ENCODE measurements around the gene C1QTNF5. TPM values are rescaled to one million over a fixed set of nuclear protein-coding genes. Genes with fewer than 3 reads are reported as not detected.

The C1QTNF5 gene
- total and polyA plus RNA-seq, 2 of the 8 experiments (the other 6 are each of a cell fraction or from before 2014, with no cell fraction given), result 2.2 to 2.7 TPM

DNA sequence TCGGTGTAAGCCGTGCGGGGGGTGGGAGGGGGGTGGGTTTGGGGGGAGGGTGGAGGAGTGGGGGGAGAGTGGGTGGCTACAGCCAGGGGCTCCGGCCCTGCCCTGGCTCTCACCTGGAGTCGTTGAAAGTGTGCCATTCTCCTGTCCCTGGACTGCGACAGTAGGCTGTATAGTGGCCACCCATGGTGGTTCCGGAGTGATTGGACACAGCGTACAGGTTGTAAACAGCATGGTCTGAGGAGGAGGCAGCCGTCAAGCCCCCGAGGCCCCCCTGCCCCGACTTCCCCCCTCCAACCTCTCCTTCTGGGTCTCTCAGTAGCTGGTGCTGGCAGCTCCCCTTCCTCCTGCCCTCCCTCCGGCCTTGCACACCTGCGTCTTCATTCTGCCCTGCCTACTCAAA is 16.4 kb upstream of the C1QTNF5 start (continued):
- TF ChIP-seq, protein P1, sequence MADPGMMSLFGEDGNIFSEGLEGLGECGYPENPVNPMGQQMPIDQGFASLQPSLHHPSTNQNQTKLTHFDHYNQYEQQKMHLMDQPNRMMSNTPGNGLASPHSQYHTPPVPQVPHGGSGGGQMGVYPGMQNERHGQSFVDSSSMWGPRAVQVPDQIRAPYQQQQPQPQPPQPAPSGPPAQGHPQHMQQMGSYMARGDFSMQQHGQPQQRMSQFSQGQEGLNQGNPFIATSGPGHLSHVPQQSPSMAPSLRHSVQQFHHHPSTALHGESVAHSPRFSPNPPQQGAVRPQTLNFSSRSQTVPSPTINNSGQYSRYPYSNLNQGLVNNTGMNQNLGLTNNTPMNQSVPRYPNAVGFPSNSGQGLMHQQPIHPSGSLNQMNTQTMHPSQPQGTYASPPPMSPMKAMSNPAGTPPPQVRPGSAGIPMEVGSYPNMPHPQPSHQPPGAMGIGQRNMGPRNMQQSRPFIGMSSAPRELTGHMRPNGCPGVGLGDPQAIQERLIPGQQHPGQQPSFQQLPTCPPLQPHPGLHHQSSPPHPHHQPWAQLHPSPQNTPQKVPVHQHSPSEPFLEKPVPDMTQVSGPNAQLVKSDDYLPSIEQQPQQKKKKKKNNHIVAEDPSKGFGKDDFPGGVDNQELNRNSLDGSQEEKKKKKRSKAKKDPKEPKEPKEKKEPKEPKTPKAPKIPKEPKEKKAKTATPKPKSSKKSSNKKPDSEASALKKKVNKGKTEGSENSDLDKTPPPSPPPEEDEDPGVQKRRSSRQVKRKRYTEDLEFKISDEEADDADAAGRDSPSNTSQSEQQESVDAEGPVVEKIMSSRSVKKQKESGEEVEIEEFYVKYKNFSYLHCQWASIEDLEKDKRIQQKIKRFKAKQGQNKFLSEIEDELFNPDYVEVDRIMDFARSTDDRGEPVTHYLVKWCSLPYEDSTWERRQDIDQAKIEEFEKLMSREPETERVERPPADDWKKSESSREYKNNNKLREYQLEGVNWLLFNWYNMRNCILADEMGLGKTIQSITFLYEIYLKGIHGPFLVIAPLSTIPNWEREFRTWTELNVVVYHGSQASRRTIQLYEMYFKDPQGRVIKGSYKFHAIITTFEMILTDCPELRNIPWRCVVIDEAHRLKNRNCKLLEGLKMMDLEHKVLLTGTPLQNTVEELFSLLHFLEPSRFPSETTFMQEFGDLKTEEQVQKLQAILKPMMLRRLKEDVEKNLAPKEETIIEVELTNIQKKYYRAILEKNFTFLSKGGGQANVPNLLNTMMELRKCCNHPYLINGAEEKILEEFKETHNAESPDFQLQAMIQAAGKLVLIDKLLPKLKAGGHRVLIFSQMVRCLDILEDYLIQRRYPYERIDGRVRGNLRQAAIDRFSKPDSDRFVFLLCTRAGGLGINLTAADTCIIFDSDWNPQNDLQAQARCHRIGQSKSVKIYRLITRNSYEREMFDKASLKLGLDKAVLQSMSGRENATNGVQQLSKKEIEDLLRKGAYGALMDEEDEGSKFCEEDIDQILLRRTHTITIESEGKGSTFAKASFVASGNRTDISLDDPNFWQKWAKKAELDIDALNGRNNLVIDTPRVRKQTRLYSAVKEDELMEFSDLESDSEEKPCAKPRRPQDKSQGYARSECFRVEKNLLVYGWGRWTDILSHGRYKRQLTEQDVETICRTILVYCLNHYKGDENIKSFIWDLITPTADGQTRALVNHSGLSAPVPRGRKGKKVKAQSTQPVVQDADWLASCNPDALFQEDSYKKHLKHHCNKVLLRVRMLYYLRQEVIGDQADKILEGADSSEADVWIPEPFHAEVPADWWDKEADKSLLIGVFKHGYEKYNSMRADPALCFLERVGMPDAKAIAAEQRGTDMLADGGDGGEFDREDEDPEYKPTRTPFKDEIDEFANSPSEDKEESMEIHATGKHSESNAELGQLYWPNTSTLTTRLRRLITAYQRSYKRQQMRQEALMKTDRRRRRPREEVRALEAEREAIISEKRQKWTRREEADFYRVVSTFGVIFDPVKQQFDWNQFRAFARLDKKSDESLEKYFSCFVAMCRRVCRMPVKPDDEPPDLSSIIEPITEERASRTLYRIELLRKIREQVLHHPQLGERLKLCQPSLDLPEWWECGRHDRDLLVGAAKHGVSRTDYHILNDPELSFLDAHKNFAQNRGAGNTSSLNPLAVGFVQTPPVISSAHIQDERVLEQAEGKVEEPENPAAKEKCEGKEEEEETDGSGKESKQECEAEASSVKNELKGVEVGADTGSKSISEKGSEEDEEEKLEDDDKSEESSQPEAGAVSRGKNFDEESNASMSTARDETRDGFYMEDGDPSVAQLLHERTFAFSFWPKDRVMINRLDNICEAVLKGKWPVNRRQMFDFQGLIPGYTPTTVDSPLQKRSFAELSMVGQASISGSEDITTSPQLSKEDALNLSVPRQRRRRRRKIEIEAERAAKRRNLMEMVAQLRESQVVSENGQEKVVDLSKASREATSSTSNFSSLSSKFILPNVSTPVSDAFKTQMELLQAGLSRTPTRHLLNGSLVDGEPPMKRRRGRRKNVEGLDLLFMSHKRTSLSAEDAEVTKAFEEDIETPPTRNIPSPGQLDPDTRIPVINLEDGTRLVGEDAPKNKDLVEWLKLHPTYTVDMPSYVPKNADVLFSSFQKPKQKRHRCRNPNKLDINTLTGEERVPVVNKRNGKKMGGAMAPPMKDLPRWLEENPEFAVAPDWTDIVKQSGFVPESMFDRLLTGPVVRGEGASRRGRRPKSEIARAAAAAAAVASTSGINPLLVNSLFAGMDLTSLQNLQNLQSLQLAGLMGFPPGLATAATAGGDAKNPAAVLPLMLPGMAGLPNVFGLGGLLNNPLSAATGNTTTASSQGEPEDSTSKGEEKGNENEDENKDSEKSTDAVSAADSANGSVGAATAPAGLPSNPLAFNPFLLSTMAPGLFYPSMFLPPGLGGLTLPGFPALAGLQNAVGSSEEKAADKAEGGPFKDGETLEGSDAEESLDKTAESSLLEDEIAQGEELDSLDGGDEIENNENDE (IDR thresholded peaks at IDR 0.05; ENCODE audit: insufficient replicate concordance, low read length), result no peak
- no peak for TF ChIP-seq CTBP2 (IDR thresholded peaks at IDR 0.05; ENCODE audit: borderline replicate concordance, insufficient read depth, insufficient read length, low read length)
- no peak for TF ChIP-seq KDM5A (IDR thresholded peaks at IDR 0.05; ENCODE audit: low read length)
- TF ChIP-seq TAF7 (optimal IDR thresholded peaks at IDR 0.05; ENCODE audit: borderline replicate concordance, low read depth, low read length), result no peak
- TF ChIP-seq CBX8 (IDR thresholded peaks at IDR 0.05; ENCODE audit: borderline replicate concordance, low read depth, low read length), result no peak
- no peak for TF ChIP-seq EGR1 (IDR thresholded peaks at IDR 0.05; ENCODE audit: borderline replicate concordance, low read depth, low read length)
- TF ChIP-seq, protein P2, sequence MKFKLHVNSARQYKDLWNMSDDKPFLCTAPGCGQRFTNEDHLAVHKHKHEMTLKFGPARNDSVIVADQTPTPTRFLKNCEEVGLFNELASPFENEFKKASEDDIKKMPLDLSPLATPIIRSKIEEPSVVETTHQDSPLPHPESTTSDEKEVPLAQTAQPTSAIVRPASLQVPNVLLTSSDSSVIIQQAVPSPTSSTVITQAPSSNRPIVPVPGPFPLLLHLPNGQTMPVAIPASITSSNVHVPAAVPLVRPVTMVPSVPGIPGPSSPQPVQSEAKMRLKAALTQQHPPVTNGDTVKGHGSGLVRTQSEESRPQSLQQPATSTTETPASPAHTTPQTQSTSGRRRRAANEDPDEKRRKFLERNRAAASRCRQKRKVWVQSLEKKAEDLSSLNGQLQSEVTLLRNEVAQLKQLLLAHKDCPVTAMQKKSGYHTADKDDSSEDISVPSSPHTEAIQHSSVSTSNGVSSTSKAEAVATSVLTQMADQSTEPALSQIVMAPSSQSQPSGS (IDR thresholded peaks at IDR 0.05; ENCODE audit: low read length), result no peak
- TF ChIP-seq SP1 (IDR thresholded peaks at IDR 0.05; ENCODE audit: low read depth, low read length), result no peak
- no peak for TF ChIP-seq RXRA (IDR thresholded peaks at IDR 0.05; ENCODE audit: insufficient read depth, low read depth, low read length)
- no peak for TF ChIP-seq SUZ12 (IDR thresholded peaks at IDR 0.05; ENCODE audit: low read length)

Measured in H1 (cell line).